Trophoblast cell (in vitro differentiated cells and primary cell): ENCODE data around the gene DNAJB4.

ENCODE experiments used
- DNase-seq, 2 donors: peaks; one replicate each; pipeline ENCODE4 v3.0.0-alpha.2; 2016
- H2AFZ ChIP-seq: 2 replicates; pipeline ENCODE4 v1.6.1; 2013; ENCODE audit warnings: low read length, moderate library complexity, mild to moderate bottlenecking; ENCODE audit not compliant: insufficient read depth, poor library complexity
- H2AK5ac ChIP-seq: 2 replicates; pipeline ENCODE4 v1.6.1; 2013; ENCODE audit warnings: mild to moderate bottlenecking, low read length
- H2BK120ac ChIP-seq: 2 replicates; pipeline ENCODE4 v1.6.1; 2013; ENCODE audit warnings: low read length, mild to moderate bottlenecking, moderate library complexity; ENCODE audit not compliant: insufficient read depth, poor library complexity
- H2BK12ac ChIP-seq: 2 replicates; pipeline ENCODE4 v1.6.1; 2013; ENCODE audit warnings: mild to moderate bottlenecking, low read length, moderate library complexity
- H2BK5ac ChIP-seq: 2 replicates; pipeline ENCODE4 v1.6.1; 2013; ENCODE audit warnings: low read length, low read depth, moderate library complexity, mild to moderate bottlenecking; ENCODE audit not compliant: poor library complexity
- H3K14ac ChIP-seq: 2 replicates; pipeline ENCODE4 v1.6.1; 2013; ENCODE audit warnings: mild to moderate bottlenecking, low read length
- H3K18ac ChIP-seq: 2 replicates; pipeline ENCODE4 v1.6.1; 2013; ENCODE audit warnings: mild to moderate bottlenecking, low read length
- H3K23ac ChIP-seq: 2 replicates; pipeline ENCODE4 v1.6.1; 2013; ENCODE audit warnings: low read length
- H3K27ac ChIP-seq: 2 replicates; pipeline ENCODE4 v1.5.1; 2013; ENCODE audit warnings: low read depth, mild to moderate bottlenecking, inconsistent platforms, low read length, moderate library complexity
- H3K27me3 ChIP-seq: 2 replicates; pipeline ENCODE4 v1.6.1; 2013; ENCODE audit warnings: inconsistent platforms, mild to moderate bottlenecking, low read length, moderate library complexity; ENCODE audit not compliant: insufficient read depth
- H3K36me3 ChIP-seq, 2 experiments: 1 replicate in 1 of 2; 2 replicates in 1 of 2; pipeline ENCODE4 v1.6.1; 2013; ENCODE audit warnings: low read length in 2 of 2, mild to moderate bottlenecking in 2 of 2, moderate library complexity in 1 of 2; ENCODE audit not compliant: insufficient read depth in 2 of 2, control insufficient read depth in 1 of 2
- H3K4ac ChIP-seq: 2 replicates; pipeline ENCODE4 v1.6.1; 2013; ENCODE audit warnings: low read depth, mild to moderate bottlenecking, low read length, moderate library complexity
- H3K4me1 ChIP-seq, 2 experiments: 1 replicate in 1 of 2; 2 replicates in 1 of 2; pipeline ENCODE4 v1.6.1; 2013; ENCODE audit warnings: low read length in 2 of 2, mild to moderate bottlenecking in 2 of 2, moderate library complexity in 1 of 2; ENCODE audit not compliant: insufficient read depth in 2 of 2, control insufficient read depth in 1 of 2
- H3K4me2 ChIP-seq: 2 replicates; pipeline ENCODE4 v1.6.1; 2013; ENCODE audit warnings: inconsistent platforms, mild to moderate bottlenecking, low read length, moderate library complexity
- H3K4me3 ChIP-seq: 2 replicates; pipeline ENCODE4 v1.5.1; 2013; ENCODE audit warnings: mild to moderate bottlenecking, low read depth, low read length, inconsistent platforms
- H3K79me1 ChIP-seq: one replicate; pipeline ENCODE4 v1.6.1; 2013; ENCODE audit warnings: low read length
- H3K79me2 ChIP-seq: 2 replicates; pipeline ENCODE4 v1.6.1; 2013; ENCODE audit warnings: low read length, mild to moderate bottlenecking; ENCODE audit not compliant: control insufficient read depth, insufficient read depth, poor library complexity
- H3K9ac ChIP-seq: 2 replicates; pipeline ENCODE4 v1.6.1; 2013; ENCODE audit warnings: mild to moderate bottlenecking, low read length
- H3K9me3 ChIP-seq: 2 replicates; pipeline ENCODE4 v1.6.1; 2013; ENCODE audit warnings: low read depth, mild to moderate bottlenecking, control low read depth, inconsistent platforms, low read length; ENCODE audit not compliant: insufficient read depth
- H4K12ac ChIP-seq: 2 replicates; pipeline ENCODE4 v1.6.1; 2013; ENCODE audit warnings: low read depth, mild to moderate bottlenecking, low read length, moderate library complexity
- H4K8ac ChIP-seq: 2 replicates; pipeline ENCODE4 v1.6.1; 2013; ENCODE audit warnings: low read depth, mild to moderate bottlenecking, low read length, moderate library complexity
- H4K91ac ChIP-seq: one replicate; pipeline ENCODE4 v1.6.1; 2013; ENCODE audit warnings: low read depth, mild to moderate bottlenecking, low read length, moderate library complexity
- WGBS: extraction: QIAGEN DNeasy Blood & Tissue Kit; methylation state at CpG from one replicate; pipeline ENCODE4 v1.1.7; 2013; ENCODE audit warnings: missing lambda C conversion rate; ENCODE audit not compliant: insufficient read length, insufficient coverage; ENCODE audit errors: extremely low coverage; 5-methylcytosine and 5-hydroxymethylcytosine counted together

The DNAJB4 gene

GRCh38 chr1:78053498-78053897 lies 48.8 kb downstream of the DNAJB4 start:
- no peak overlapping the region for H2BK5ac ChIP-seq
- no peak overlapping the region for H2BK120ac ChIP-seq
- H3K18ac ChIP-seq = no peak overlapping the region
- no peaks in the 10 kb centered on the region for H3K9me3 ChIP-seq
- H3K27ac ChIP-seq = no peak overlapping the region
- H3K36me3 ChIP-seq = no peaks in the 10 kb centered on the region
- no peak overlapping the region for H3K14ac ChIP-seq
- no peak overlapping the region for H4K8ac ChIP-seq
- H3K4me2 ChIP-seq = no peak overlapping the region
- WGBS = no CpG with 5 or more reads among the region's 2 CpGs
- no peak overlapping the region for H3K9ac ChIP-seq
- no peak overlapping the region for H3K4me3 ChIP-seq
- H2AK5ac ChIP-seq = no peak overlapping the region
- no peaks in the 10 kb centered on the region for H3K79me2 ChIP-seq
- H2AFZ ChIP-seq = no peak overlapping the region
- no peak overlapping the region for H3K4ac ChIP-seq
- no peak for DNase-seq
- H2BK12ac ChIP-seq = no peak overlapping the region
- H4K91ac ChIP-seq = no peak overlapping the region
- no peaks in the 10 kb centered on the region for H3K79me1 ChIP-seq
- no peaks in the 10 kb centered on the region for H3K27me3 ChIP-seq
- H3K23ac ChIP-seq = no peak overlapping the region
- H3K4me1 ChIP-seq = no peaks in the 10 kb centered on the region
- H4K12ac ChIP-seq = no peak overlapping the region

- H2AK5ac ChIP-seq = no peak overlapping the region
- H3K79me2 ChIP-seq = no peaks in the 10 kb centered on the region
- H3K4me3 ChIP-seq = no peak overlapping the region
- no peak overlapping the region for H3K27ac ChIP-seq
- no peaks in the 10 kb centered on the region for H3K79me1 ChIP-seq
- no peak overlapping the region for H3K18ac ChIP-seq
- H3K4me1 ChIP-seq = no peaks in the 10 kb centered on the region
- no peaks in the 10 kb centered on the region for H3K27me3 ChIP-seq
- no peak overlapping the region for H3K23ac ChIP-seq
- no peak overlapping the region for H2BK12ac ChIP-seq
- no peak overlapping the region for H4K12ac ChIP-seq
- H3K14ac ChIP-seq = no peak overlapping the region
- no peaks in the 10 kb centered on the region for H3K36me3 ChIP-seq
- H2BK5ac ChIP-seq = no peak overlapping the region
- no peak overlapping the region for H3K4ac ChIP-seq
- H4K91ac ChIP-seq = no peak overlapping the region
- no peak overlapping the region for H4K8ac ChIP-seq
- no peak overlapping the region for H2BK120ac ChIP-seq
- H3K9ac ChIP-seq = no peak overlapping the region
- no peak overlapping the region for H3K4me2 ChIP-seq
- no peaks in the 10 kb centered on the region for H3K9me3 ChIP-seq
- H2AFZ ChIP-seq = no peak overlapping the region
- no peak for DNase-seq
These were observed 49.8 kb downstream of the DNAJB4 start for GRCh38 chr1:78054559-78054958.

DNA sequence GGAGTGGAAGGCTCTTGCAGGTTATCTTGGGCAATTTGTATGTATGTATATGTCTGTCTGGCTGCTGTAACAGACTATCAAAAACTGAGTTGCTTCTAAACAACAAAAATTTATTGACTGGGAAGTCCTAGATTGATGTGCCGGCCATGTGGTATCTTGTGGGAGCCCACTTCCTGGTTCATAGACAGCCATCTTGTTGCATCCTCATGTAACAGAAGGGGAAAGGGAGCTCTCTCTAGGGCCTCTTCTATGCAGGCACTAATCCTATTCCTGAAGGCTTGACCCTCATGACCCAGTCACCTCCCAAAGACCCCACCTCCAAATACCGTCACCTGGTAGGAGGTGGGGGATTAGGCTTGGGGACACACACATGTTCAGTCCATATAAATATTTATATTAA lies 50.2 kb downstream of the DNAJB4 start:
- no peaks in the 10 kb centered on the region for H3K9me3 ChIP-seq
- H3K14ac ChIP-seq = no peak overlapping the region
- H2BK120ac ChIP-seq = no peak overlapping the region
- no peak overlapping the region for H3K23ac ChIP-seq
- no peak overlapping the region for H3K4me2 ChIP-seq
- H3K27ac ChIP-seq = no peak overlapping the region
- no peak overlapping the region for H3K9ac ChIP-seq
- DNase-seq = no peak
- no peaks in the 10 kb centered on the region for H3K79me1 ChIP-seq
- H3K4ac ChIP-seq = no peak overlapping the region
- no CpG with 5 or more reads among the region's 2 CpGs for WGBS
- no peaks in the 10 kb centered on the region for H3K36me3 ChIP-seq
- H3K79me2 ChIP-seq = no peaks in the 10 kb centered on the region
- H2AFZ ChIP-seq = no peak overlapping the region
- H3K18ac ChIP-seq = no peak overlapping the region
- H4K12ac ChIP-seq = no peak overlapping the region
- no peak overlapping the region for H2AK5ac ChIP-seq
- no peak overlapping the region for H4K8ac ChIP-seq
- H3K4me3 ChIP-seq = no peak overlapping the region
- H2BK5ac ChIP-seq = no peak overlapping the region
- H3K27me3 ChIP-seq = no peaks in the 10 kb centered on the region
- no peak overlapping the region for H2BK12ac ChIP-seq
- H4K91ac ChIP-seq = no peak overlapping the region
- no peaks in the 10 kb centered on the region for H3K4me1 ChIP-seq

- Histone ChIP-seq H4K12ac (no peak overlapping the region), H2AFZ (no peak overlapping the region), H3K4me1 (no peaks in the 10 kb centered on the region), H3K27ac (no peak overlapping the region), H3K23ac (no peak overlapping the region), H3K9ac (no peak overlapping the region), H3K18ac (no peak overlapping the region), H4K8ac (no peak overlapping the region), H3K4ac (no peak overlapping the region), H2BK120ac (no peak overlapping the region), H2BK12ac (no peak overlapping the region), H3K9me3 (no peaks in the 10 kb centered on the region), H3K79me2 (no peaks in the 10 kb centered on the region), H3K4me2 (no peak overlapping the region), H3K4me3 (no peak overlapping the region), H3K36me3 (no peaks in the 10 kb centered on the region), H3K79me1 (no peaks in the 10 kb centered on the region), H4K91ac (no peak overlapping the region), H2BK5ac (no peak overlapping the region), H3K27me3 (no peaks in the 10 kb centered on the region), H2AK5ac (no peak overlapping the region), H3K14ac (no peak overlapping the region)
- WGBS = no CpG with 5 or more reads among the region's 3 CpGs
- peak in 1 of 2 donors; percentile 37 for DNase-seq
These were observed 50.9 kb downstream of the DNAJB4 start for GRCh38 chr1:78055565-78056132.
